ENCODE results near the gene PRUNE2.

DNA sequence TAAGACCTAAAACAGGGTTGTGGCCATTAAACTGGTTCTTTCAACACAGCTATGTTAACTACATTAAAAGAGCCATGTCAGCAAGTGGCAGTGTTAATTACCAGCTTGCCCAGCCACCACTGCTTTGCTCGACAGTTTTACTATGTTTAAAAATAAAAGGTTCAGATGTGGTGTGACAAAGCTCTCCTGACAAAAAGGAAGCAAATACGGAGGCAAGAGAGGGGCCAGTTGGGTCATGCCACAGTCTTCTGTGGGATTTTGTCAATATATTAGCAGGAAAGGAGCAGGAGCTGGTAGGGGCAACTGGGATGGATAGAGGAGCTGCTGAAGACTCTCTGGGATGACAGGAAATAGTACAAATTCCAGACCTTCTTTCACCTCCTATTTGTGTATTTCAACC, 255.2 kb downstream of the PRUNE2 start:
- TF ChIP-seq, protein P1, sequence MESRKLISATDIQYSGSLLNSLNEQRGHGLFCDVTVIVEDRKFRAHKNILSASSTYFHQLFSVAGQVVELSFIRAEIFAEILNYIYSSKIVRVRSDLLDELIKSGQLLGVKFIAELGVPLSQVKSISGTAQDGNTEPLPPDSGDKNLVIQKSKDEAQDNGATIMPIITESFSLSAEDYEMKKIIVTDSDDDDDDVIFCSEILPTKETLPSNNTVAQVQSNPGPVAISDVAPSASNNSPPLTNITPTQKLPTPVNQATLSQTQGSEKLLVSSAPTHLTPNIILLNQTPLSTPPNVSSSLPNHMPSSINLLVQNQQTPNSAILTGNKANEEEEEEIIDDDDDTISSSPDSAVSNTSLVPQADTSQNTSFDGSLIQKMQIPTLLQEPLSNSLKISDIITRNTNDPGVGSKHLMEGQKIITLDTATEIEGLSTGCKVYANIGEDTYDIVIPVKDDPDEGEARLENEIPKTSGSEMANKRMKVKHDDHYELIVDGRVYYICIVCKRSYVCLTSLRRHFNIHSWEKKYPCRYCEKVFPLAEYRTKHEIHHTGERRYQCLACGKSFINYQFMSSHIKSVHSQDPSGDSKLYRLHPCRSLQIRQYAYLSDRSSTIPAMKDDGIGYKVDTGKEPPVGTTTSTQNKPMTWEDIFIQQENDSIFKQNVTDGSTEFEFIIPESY (IDR thresholded peaks at IDR 0.05): no peak
- TF ChIP-seq, protein P2, sequence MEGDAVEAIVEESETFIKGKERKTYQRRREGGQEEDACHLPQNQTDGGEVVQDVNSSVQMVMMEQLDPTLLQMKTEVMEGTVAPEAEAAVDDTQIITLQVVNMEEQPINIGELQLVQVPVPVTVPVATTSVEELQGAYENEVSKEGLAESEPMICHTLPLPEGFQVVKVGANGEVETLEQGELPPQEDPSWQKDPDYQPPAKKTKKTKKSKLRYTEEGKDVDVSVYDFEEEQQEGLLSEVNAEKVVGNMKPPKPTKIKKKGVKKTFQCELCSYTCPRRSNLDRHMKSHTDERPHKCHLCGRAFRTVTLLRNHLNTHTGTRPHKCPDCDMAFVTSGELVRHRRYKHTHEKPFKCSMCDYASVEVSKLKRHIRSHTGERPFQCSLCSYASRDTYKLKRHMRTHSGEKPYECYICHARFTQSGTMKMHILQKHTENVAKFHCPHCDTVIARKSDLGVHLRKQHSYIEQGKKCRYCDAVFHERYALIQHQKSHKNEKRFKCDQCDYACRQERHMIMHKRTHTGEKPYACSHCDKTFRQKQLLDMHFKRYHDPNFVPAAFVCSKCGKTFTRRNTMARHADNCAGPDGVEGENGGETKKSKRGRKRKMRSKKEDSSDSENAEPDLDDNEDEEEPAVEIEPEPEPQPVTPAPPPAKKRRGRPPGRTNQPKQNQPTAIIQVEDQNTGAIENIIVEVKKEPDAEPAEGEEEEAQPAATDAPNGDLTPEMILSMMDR (IDR thresholded peaks at IDR 0.05; ENCODE audit: low read depth, low read length, missing input control): no peak
- no peak for TF ChIP-seq JUND (IDR thresholded peaks at IDR 0.05)
- TF ChIP-seq, protein P3, sequence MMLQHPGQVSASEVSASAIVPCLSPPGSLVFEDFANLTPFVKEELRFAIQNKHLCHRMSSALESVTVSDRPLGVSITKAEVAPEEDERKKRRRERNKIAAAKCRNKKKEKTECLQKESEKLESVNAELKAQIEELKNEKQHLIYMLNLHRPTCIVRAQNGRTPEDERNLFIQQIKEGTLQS (IDR thresholded peaks at IDR 0.05): no peak
- TF ChIP-seq, protein P4, sequence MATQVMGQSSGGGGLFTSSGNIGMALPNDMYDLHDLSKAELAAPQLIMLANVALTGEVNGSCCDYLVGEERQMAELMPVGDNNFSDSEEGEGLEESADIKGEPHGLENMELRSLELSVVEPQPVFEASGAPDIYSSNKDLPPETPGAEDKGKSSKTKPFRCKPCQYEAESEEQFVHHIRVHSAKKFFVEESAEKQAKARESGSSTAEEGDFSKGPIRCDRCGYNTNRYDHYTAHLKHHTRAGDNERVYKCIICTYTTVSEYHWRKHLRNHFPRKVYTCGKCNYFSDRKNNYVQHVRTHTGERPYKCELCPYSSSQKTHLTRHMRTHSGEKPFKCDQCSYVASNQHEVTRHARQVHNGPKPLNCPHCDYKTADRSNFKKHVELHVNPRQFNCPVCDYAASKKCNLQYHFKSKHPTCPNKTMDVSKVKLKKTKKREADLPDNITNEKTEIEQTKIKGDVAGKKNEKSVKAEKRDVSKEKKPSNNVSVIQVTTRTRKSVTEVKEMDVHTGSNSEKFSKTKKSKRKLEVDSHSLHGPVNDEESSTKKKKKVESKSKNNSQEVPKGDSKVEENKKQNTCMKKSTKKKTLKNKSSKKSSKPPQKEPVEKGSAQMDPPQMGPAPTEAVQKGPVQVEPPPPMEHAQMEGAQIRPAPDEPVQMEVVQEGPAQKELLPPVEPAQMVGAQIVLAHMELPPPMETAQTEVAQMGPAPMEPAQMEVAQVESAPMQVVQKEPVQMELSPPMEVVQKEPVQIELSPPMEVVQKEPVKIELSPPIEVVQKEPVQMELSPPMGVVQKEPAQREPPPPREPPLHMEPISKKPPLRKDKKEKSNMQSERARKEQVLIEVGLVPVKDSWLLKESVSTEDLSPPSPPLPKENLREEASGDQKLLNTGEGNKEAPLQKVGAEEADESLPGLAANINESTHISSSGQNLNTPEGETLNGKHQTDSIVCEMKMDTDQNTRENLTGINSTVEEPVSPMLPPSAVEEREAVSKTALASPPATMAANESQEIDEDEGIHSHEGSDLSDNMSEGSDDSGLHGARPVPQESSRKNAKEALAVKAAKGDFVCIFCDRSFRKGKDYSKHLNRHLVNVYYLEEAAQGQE (IDR thresholded peaks at IDR 0.05): no peak
- no peak for TF ChIP-seq YY1 (IDR thresholded peaks at IDR 0.05)
- TF ChIP-seq HNF4A (conservative IDR thresholded peaks at IDR 0.05): no peak
- no peak for TF ChIP-seq FOXA1 (IDR thresholded peaks at IDR 0.05)
- TF ChIP-seq, protein P5, sequence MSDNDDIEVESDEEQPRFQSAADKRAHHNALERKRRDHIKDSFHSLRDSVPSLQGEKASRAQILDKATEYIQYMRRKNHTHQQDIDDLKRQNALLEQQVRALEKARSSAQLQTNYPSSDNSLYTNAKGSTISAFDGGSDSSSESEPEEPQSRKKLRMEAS (IDR thresholded peaks at IDR 0.05): no peak
- TF ChIP-seq TAF1 (conservative IDR thresholded peaks at IDR 0.05): no peak
- TF ChIP-seq RAD21 (IDR thresholded peaks at IDR 0.05): no peak
- TF ChIP-seq GABPA (IDR thresholded peaks at IDR 0.05 in 1 of 2, conservative IDR thresholded peaks at IDR 0.05 in 1 of 2): no peak
- TF ChIP-seq SP1 (IDR thresholded peaks at IDR 0.05): no peak
- TF ChIP-seq EGR1 (IDR thresholded peaks at IDR 0.05; ENCODE audit: low read depth in 2 of 2): no peak
